Naive thymus-derived CD4-positive, alpha-beta T cell (primary cell): Measurements from ENCODE around the gene MAG. TPM values are rescaled to one million over a fixed set of nuclear protein-coding genes. Genes with fewer than 3 reads are reported as not detected.

ENCODE experiments used
- ATAC-seq: fragments of 150-1000 bp; cut with Tn5 transposase; 2 replicates; pipeline ENCODE4 v1.10.0; 2021; ENCODE audit warnings: mild to moderate bottlenecking, moderate library complexity
- CTCF ChIA-PET: fragments of 350-600 bp; sonication (Branson Sonifier 250); formaldehyde crosslinking; loops from one replicate; lab custom pipeline; 2021; ENCODE audit warnings: antibody characterized with exemption; lab: Charles Lee
- POLR2A ChIA-PET: fragments of 350-600 bp; sonication (Branson Sonifier 250); formaldehyde crosslinking; loops from one replicate; lab custom pipeline; 2021; ENCODE audit warnings: antibody characterized with exemption, inconsistent platforms; lab: Charles Lee
- DNase-seq, 9 donors: peaks; one replicate each; pipeline versions ENCODE4 v3.0.0 to v3.0.0-alpha.2; 2020 to 2022; ENCODE audit warnings: mixed read lengths in 1 of 9
- H3K27ac ChIP-seq: one replicate; pipeline ENCODE4 v1.7.0; 2013; ENCODE audit warnings: mild to moderate bottlenecking, low read depth, low read length, moderate library complexity
- H3K27me3 ChIP-seq, 2 donors: one replicate each; pipeline ENCODE4 v1.7.0; 2013; ENCODE audit warnings: low read length in 2 of 2, mild to moderate bottlenecking in 2 of 2, moderate library complexity in 2 of 2; ENCODE audit not compliant: control insufficient read depth in 2 of 2, insufficient read depth in 2 of 2
- H3K36me3 ChIP-seq, 3 experiments: 1 replicate in 2 of 3; 2 replicates in 1 of 3; pipeline ENCODE4 v1.7.0; 2013; ENCODE audit warnings: low read length in 3 of 3, mild to moderate bottlenecking in 3 of 3, moderate library complexity in 1 of 3; ENCODE audit not compliant: insufficient read depth in 3 of 3, control insufficient read depth in 2 of 3
- H3K4me1 ChIP-seq, 2 donors: one replicate each; pipeline ENCODE4 v1.7.0; 2013; ENCODE audit warnings: low read length in 2 of 2, mild to moderate bottlenecking in 2 of 2, moderate library complexity in 1 of 2; ENCODE audit not compliant: control insufficient read depth in 2 of 2, insufficient read depth in 2 of 2
- H3K4me3 ChIP-seq: 2 replicates; pipeline ENCODE4 v1.7.0; 2013; ENCODE audit warnings: mild to moderate bottlenecking, low read length
- H3K9me3 ChIP-seq, 3 experiments: 1 replicate in 2 of 3; 2 replicates in 1 of 3; pipeline ENCODE4 v1.7.0; 2013; ENCODE audit warnings: low read length in 3 of 3; ENCODE audit not compliant: control insufficient read depth in 2 of 3
- H3K27ac Mint-ChIP-seq, 9 donors: one replicate each; pipeline ENCODE4 v1.8.0; 2020 to 2022; ENCODE audit warnings: mixed read lengths in 9 of 9, mild to moderate bottlenecking in 8 of 9, moderate library complexity in 5 of 9, inconsistent platforms in 2 of 9
- H3K27me3 Mint-ChIP-seq, 5 donors: one replicate each; pipeline ENCODE4 v1.8.0; 2021 to 2022; ENCODE audit warnings: mixed read lengths in 5 of 5, mild to moderate bottlenecking in 1 of 5
- H3K36me3 Mint-ChIP-seq, 5 donors: one replicate each; pipeline ENCODE4 v1.8.0; 2020 to 2022; ENCODE audit warnings: mixed read lengths in 5 of 5, mild to moderate bottlenecking in 3 of 5, inconsistent platforms in 1 of 5
- H3K4me1 Mint-ChIP-seq, 7 donors: one replicate each; pipeline ENCODE4 v1.8.0; 2020 to 2022; ENCODE audit warnings: mixed read lengths in 7 of 7, mild to moderate bottlenecking in 3 of 7, inconsistent platforms in 1 of 7
- H3K4me3 Mint-ChIP-seq, 10 donors: one replicate each; pipeline ENCODE4 v1.8.0; 2020 to 2022; ENCODE audit warnings: mild to moderate bottlenecking in 10 of 10, mixed read lengths in 10 of 10, moderate library complexity in 6 of 10, inconsistent platforms in 2 of 10
- H3K9me3 Mint-ChIP-seq, 11 donors: one replicate each; pipeline ENCODE4 v1.8.0; 2020 to 2022; ENCODE audit warnings: mixed read lengths in 11 of 11, mild to moderate bottlenecking in 4 of 11, inconsistent platforms in 1 of 11, moderate library complexity in 1 of 11
- intact Hi-C, 2 donors: fragments of 100-400 bp; cut with micrococcal nuclease; formaldehyde crosslinking; loops; one replicate each; pipeline ENCODE4 v1.15.1; 2023
- polyA plus RNA-seq, 2 donors: library from polyadenylated mRNA; unstranded; fragments of 300-500 nt; fragmentation: Illumina TruSeq; gene quantifications; one replicate each; pipeline ENCODE4 v1.2.3, GENCODE V29; 2021
- total RNA-seq, 6 experiments: library from RNA in 5 of 6; stranded (reverse) in 5 of 6; gene quantifications; 1 replicate in 5 of 6; 2 replicates in 1 of 6; pipeline ENCODE4 v1.2.3 and lab custom pipeline; 2021 to 2026

The MAG gene
- total and polyA plus RNA-seq, 7 experiments from 2014 or later, result 0.29 to 0.31 TPM; not detected in 5

DNA sequence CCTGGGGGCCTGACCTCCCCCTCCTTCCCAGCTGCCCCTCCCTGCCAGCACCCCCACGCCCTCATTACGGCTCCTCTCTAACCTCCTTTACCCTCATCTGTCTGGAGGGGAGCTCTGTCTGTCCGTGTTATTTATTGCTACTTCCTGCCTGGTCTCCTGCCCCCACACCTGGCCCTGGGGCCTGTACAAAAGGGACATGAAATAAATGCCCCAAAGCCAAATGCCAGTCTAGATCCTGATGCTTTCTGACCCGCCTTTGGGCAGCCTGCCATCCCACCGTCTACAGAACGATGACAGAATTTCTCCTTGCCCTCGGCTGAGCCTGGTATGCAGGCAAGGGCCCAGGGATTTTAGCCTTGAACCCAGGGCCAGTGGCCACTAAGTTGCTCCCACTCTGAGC, 21.6 kb downstream of the MAG start:
- intact Hi-C loops, result no loop called here
- H3K27me3 ChIP-seq, result no peaks in the 10 kb centered on the region
- ChIA-PET POLR2A (no interaction called here), CTCF (no interaction called here)
- Mint-ChIP-seq H3K4me3 (no peak overlapping the region), H3K4me1 (peaks cover 0 to 11% (median 5%) of the 10 kb centered on the region in 7 donors), H3K9me3 (no peaks in the 10 kb centered on the region), H3K27me3 (peaks cover 0 to 2% (median 0%) of the 10 kb centered on the region in 5 donors), H3K27ac (no peak overlapping the region), H3K36me3 (no peaks in the 10 kb centered on the region)
- DNase-seq (no peak), ATAC-seq (no peak)
- no peak overlapping the region for H3K27ac ChIP-seq
- no peaks in the 10 kb centered on the region for H3K9me3 ChIP-seq
- H3K36me3 ChIP-seq, result no peaks in the 10 kb centered on the region
- no peaks in the 10 kb centered on the region for H3K4me1 ChIP-seq
- H3K4me3 ChIP-seq, result no peak overlapping the region

- H3K9me3 Mint-ChIP-seq, result no peaks in the 10 kb centered on the region
- peaks cover 0 to 4% (median 0%) of the 10 kb centered on the region in 5 donors for H3K27me3 Mint-ChIP-seq
- Histone ChIP-seq H3K4me1 (no peaks in the 10 kb centered on the region), H3K4me3 (no peak overlapping the region), H3K27ac (no peak overlapping the region), H3K9me3 (no peaks in the 10 kb centered on the region), H3K36me3 (no peaks in the 10 kb centered on the region), H3K27me3 (no peaks in the 10 kb centered on the region)
- CTCF ChIA-PET, result no interaction called here
- POLR2A ChIA-PET, result no interaction called here
- H3K27ac Mint-ChIP-seq, result no peak overlapping the region
- DNase-seq (no peak), ATAC-seq (no peak)
- intact Hi-C loops, result no loop called here
- H3K4me1 Mint-ChIP-seq, result peaks cover 0 to 15% (median 7%) of the 10 kb centered on the region in 7 donors
- H3K36me3 Mint-ChIP-seq, result no peaks in the 10 kb centered on the region
- H3K4me3 Mint-ChIP-seq, result no peak overlapping the region
Observed at GRCh38 chr19:35314031-35314430, 22.1 kb downstream of the MAG start.

DNA sequence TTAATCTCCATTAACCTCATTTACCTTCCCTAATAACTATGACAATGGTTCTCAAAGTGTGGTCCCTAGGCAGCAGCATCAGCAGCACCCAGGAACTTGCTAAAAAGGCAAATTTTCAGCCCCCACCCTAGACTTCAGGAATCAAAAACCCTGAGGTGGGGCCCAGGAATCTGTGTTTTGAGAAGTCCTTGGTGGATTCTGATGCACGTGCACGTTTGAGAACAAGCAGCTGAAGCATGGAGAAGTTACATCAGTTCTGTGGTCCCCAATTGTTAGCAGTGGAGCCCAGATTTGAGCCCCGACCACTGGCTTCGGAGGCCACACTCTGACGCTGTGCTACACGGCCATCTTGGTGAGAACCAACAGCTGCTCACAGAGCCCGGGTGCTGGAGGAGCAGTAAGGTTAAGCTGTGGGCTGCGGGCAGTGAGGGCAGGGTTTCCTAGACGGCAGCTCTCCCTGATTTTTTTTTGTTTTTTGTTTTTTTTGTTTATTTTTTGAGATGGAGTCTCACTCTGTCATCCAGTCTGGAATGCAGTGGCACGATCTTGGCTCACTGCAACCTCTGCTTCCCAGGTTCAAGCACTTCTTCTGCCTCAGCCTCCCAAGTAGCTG, 23.0 kb downstream of the MAG start:
- DNase-seq, result no peak
- ChIA-PET POLR2A (interaction anchor here (0.6 kb wide), 1 partner anchor 593 kb away, joined by 3 read pairs; the partner anchor contains the start of gene TYROBP), CTCF (no interaction called here)
- Mint-ChIP-seq H3K36me3 (no peaks in the 10 kb centered on the region), H3K9me3 (no peaks in the 10 kb centered on the region), H3K4me3 (no peak overlapping the region), H3K27me3 (peaks cover 0 to 4% (median 0%) of the 10 kb centered on the region in 5 donors), H3K27ac (no peak overlapping the region), H3K4me1 (peaks cover 0 to 19% (median 8%) of the 10 kb centered on the region in 7 donors)
- intact Hi-C loops, result no loop called here
- no peaks in the 10 kb centered on the region for H3K4me1 ChIP-seq
- no peak for ATAC-seq
- no peaks in the 10 kb centered on the region for H3K27me3 ChIP-seq
- no peak overlapping the region for H3K27ac ChIP-seq
- H3K36me3 ChIP-seq, result no peaks in the 10 kb centered on the region
- H3K4me3 ChIP-seq, result no peak overlapping the region
- H3K9me3 ChIP-seq, result no peaks in the 10 kb centered on the region

DNA sequence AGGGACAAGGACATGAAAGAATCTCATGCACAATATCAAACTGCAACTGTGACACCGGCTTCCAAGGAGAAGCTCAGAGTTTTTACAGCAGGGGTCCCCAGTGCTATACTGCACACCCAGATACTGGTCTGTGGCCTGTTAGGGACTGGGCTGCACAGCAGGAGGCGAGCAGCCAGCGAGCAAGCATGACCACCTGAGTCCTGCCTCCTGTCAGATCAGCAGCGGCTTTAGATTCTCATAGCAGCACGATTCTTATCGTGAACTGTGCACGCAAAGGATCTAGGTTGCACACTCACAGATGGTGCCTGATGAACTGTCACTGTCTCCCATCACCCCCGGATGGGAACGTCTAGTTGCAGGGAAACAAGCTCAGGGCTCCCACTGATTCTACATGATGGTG, 23.9 kb downstream of the MAG start:
- no peaks in the 10 kb centered on the region for H3K4me1 ChIP-seq
- no peaks in the 10 kb centered on the region for H3K9me3 ChIP-seq
- intact Hi-C loops, result no loop called here
- ChIA-PET CTCF (no interaction called here), POLR2A (interaction anchor here (0.6 kb wide), 1 partner anchor 592 kb away, joined by 3 read pairs; the partner anchor contains the start of gene TYROBP)
- no peak overlapping the region for H3K4me3 ChIP-seq
- no peak overlapping the region for H3K27ac ChIP-seq
- peaks cover 0 to 4% (median 0%) of the 10 kb centered on the region in 5 donors for H3K27me3 Mint-ChIP-seq
- no peak overlapping the region for H3K4me3 Mint-ChIP-seq
- DNase-seq (no peak), ATAC-seq (no peak)
- H3K27me3 ChIP-seq, result no peaks in the 10 kb centered on the region
- H3K36me3 ChIP-seq, result no peaks in the 10 kb centered on the region
- H3K36me3 Mint-ChIP-seq, result no peaks in the 10 kb centered on the region
- H3K9me3 Mint-ChIP-seq, result no peaks in the 10 kb centered on the region
- no peak overlapping the region for H3K27ac Mint-ChIP-seq
- H3K4me1 Mint-ChIP-seq, result peaks cover 0 to 17% (median 8%) of the 10 kb centered on the region in 7 donors

- CTCF ChIA-PET, result no interaction called here
- Mint-ChIP-seq H3K27ac (peak overlapping the region in 1 of 9 donors; percentile 36), H3K4me3 (no peak overlapping the region), H3K36me3 (no peaks in the 10 kb centered on the region), H3K27me3 (peaks cover 0 to 4% (median 0%) of the 10 kb centered on the region in 5 donors), H3K4me1 (peaks cover 0 to 17% (median 8%) of the 10 kb centered on the region in 7 donors), H3K9me3 (peaks cover 0 to 1% (median 0%) of the 10 kb centered on the region in 11 donors)
- H3K9me3 ChIP-seq, result no peaks in the 10 kb centered on the region
- H3K4me1 ChIP-seq, result no peaks in the 10 kb centered on the region
- ATAC-seq (no peak), DNase-seq (no peak)
- POLR2A ChIA-PET, result no interaction called here
- H3K27ac ChIP-seq, result no peak overlapping the region
- H3K4me3 ChIP-seq, result no peak overlapping the region
- intact Hi-C loops, result no loop called here
- no peaks in the 10 kb centered on the region for H3K36me3 ChIP-seq
- H3K27me3 ChIP-seq, result no peaks in the 10 kb centered on the region
Observed at GRCh38 chr19:35316560-35316959, 24.6 kb downstream of the MAG start.

GRCh38 chr19:35317464-35318043, 25.6 kb downstream of the MAG start:
- H3K27me3 ChIP-seq, result no peaks in the 10 kb centered on the region
- no peaks in the 10 kb centered on the region for H3K36me3 ChIP-seq
- peaks cover 0 to 5% (median 0%) of the 10 kb centered on the region in 3 experiments for H3K9me3 ChIP-seq
- peak overlapping the region in 2 of 9 donors; percentile 44 to 58 for H3K27ac Mint-ChIP-seq
- peaks cover 0 to 17% (median 8%) of the 10 kb centered on the region in 7 donors for H3K4me1 Mint-ChIP-seq
- CTCF ChIA-PET, result interaction anchor here (0.6 to 0.7 kb wide), 2 partner anchors 84 to 226 kb away, joined by 3 read pairs; no protein-coding TSS in a partner anchor
- no peak overlapping the region for H3K27ac ChIP-seq
- ATAC-seq (no peak), DNase-seq (no peak)
- H3K27me3 Mint-ChIP-seq, result peaks cover 0 to 8% (median 0%) of the 10 kb centered on the region in 5 donors
- no peak overlapping the region for H3K4me3 ChIP-seq
- no peaks in the 10 kb centered on the region for H3K4me1 ChIP-seq
- no peak overlapping the region for H3K4me3 Mint-ChIP-seq
- POLR2A ChIA-PET, result no interaction called here
- no peaks in the 10 kb centered on the region for H3K36me3 Mint-ChIP-seq
- peaks cover 0 to 6% (median 3%) of the 10 kb centered on the region in 11 donors for H3K9me3 Mint-ChIP-seq
- intact Hi-C loops, result no loop called here
